ENCODE data around the gene KATNB1.

- TF ChIP-seq SNAI2 (CRISPR knock-in tag; IDR thresholded peaks at IDR 0.05) (no peak), ARNTL (CRISPR knock-in tag; IDR thresholded peaks at IDR 0.05; ENCODE audit: borderline replicate concordance, low read depth) (no peak), ZFP3 (CRISPR knock-in tag; IDR thresholded peaks at IDR 0.05) (no peak), GLIS3 (CRISPR knock-in tag; IDR thresholded peaks at IDR 0.05) (no peak), PATZ1 (CRISPR knock-in tag; IDR thresholded peaks at IDR 0.05; ENCODE audit: borderline replicate concordance) (no peak), ZNF565 (CRISPR knock-in tag; conservative IDR thresholded peaks at IDR 0.05; ENCODE audit: low read depth) (no peak), ZC3H10 (CRISPR knock-in tag; IDR thresholded peaks at IDR 0.05) (no peak)
Measured at GRCh38 chr16:57802341-57803133, 67.0 kb downstream of the KATNB1 start, which contains the start of gene KIFC3.
